H1 (cell line): Measurements from ENCODE around the gene NRIP2. TPM values are rescaled to one million over a fixed set of nuclear protein-coding genes. Genes with fewer than 3 reads are reported as not detected.

Experiments
- CTCF ChIA-PET: fragments of 300-600 bp; sonication (Branson Sonifier 250); formaldehyde crosslinking; loops from one replicate; lab custom pipeline; 2021; ENCODE audit not compliant: partially characterized antibody; lab: Charles Lee
- POLR2A ChIA-PET: fragments of 300-600 bp; sonication (Branson Sonifier 250); formaldehyde crosslinking; loops from one replicate; lab custom pipeline; 2021; ENCODE audit warnings: inconsistent platforms; ENCODE audit not compliant: partially characterized antibody; lab: Charles Lee
- DNase-seq, 2 experiments: peaks; one replicate each; pipeline versions ENCODE4 v3.0.0 to v3.0.0-alpha.2; 2010 to 2022; ENCODE audit warnings: low spot score in 2 of 2, low read depth in 1 of 2, mixed read lengths in 1 of 2
- FAIRE-seq: peaks from 2 replicates; lab custom pipeline; 2011; peaks lifted over from hg19 to GRCh38; lab: Jason Lieb, UNC
- H2AFZ ChIP-seq: 2 replicates; pipeline ENCODE4 v1.8.1; 2012; ENCODE audit warnings: low read length, inconsistent platforms
- H2AK5ac ChIP-seq: 2 replicates; pipeline ENCODE4 v1.6.1; 2013; ENCODE audit warnings: low read depth, low read length
- H2BK120ac ChIP-seq: replicated peaks from 2 replicates; pipeline ENCODE3; 2013; ENCODE audit warnings: low read depth, low read length, inconsistent platforms
- H2BK12ac ChIP-seq: 2 replicates; pipeline ENCODE4 v1.6.1; 2013; ENCODE audit warnings: low read depth, low read length
- H2BK15ac ChIP-seq: 2 replicates; pipeline ENCODE4 v1.6.1; 2013; ENCODE audit warnings: low read length
- H2BK20ac ChIP-seq: 2 replicates; pipeline ENCODE4 v1.6.1; 2013; ENCODE audit warnings: low read length
- H2BK5ac ChIP-seq: 2 replicates; pipeline ENCODE4 v1.6.1; 2013; ENCODE audit warnings: low read depth, low read length
- H3K14ac ChIP-seq: 2 replicates; pipeline ENCODE4 v1.6.1; 2013; ENCODE audit warnings: inconsistent platforms; ENCODE audit not compliant: insufficient read length
- H3K18ac ChIP-seq: 2 replicates; pipeline ENCODE4 v1.6.1; 2013; ENCODE audit warnings: low read length; ENCODE audit errors: extremely low read depth
- H3K23ac ChIP-seq: 2 replicates; pipeline ENCODE4 v1.6.1; 2013; ENCODE audit warnings: inconsistent platforms; ENCODE audit not compliant: insufficient read length
- H3K23me2 ChIP-seq: 2 replicates; pipeline ENCODE4 v1.6.1; 2013; ENCODE audit warnings: low read depth, low read length
- H3K27ac ChIP-seq: 2 replicates; pipeline ENCODE4 v1.6.1; 2011; ENCODE audit warnings: low read depth, low read length, inconsistent platforms
- H3K27me3 ChIP-seq, 4 experiments: replicated peaks in 1 of 4; 1 replicate in 1 of 4; 2 replicates in 3 of 4; pipeline versions ENCODE4 v1.6.1 to v1.8.1; 2011 to 2013; ENCODE audit warnings: low read length in 3 of 4, mild to moderate bottlenecking in 3 of 4, inconsistent platforms in 2 of 4, mixed read lengths in 2 of 4, moderate library complexity in 1 of 4; ENCODE audit not compliant: control insufficient read depth in 3 of 4, insufficient read depth in 3 of 4; ENCODE audit errors: extremely low read depth in 1 of 4
- H3K36me3 ChIP-seq, 4 experiments: 2 replicates each; pipeline versions ENCODE4 v1.6.1 to v1.8.1; 2011 to 2013; ENCODE audit warnings: mild to moderate bottlenecking in 4 of 4, low read length in 3 of 4, moderate library complexity in 2 of 4, control low read depth in 1 of 4, inconsistent platforms in 1 of 4; ENCODE audit not compliant: insufficient read depth in 4 of 4, control insufficient read depth in 2 of 4
- H3K4ac ChIP-seq: replicated peaks from 2 replicates; pipeline ENCODE3; 2013; ENCODE audit warnings: low read length, low read depth, mixed read lengths, inconsistent platforms; ENCODE audit not compliant: insufficient read length
- H3K4me1 ChIP-seq, 4 experiments: replicated peaks in 1 of 4; 1 replicate in 1 of 4; 2 replicates in 3 of 4; pipeline versions ENCODE4 v1.6.1 to v1.8.1; 2011 to 2013; ENCODE audit warnings: low read length in 3 of 4, inconsistent platforms in 2 of 4, mixed read lengths in 1 of 4; ENCODE audit not compliant: insufficient read depth in 4 of 4, control insufficient read depth in 3 of 4
- H3K4me2 ChIP-seq, 2 experiments: 2 replicates each; pipeline versions ENCODE4 v1.6.1 to v1.8.1; 2011 to 2013; ENCODE audit warnings: low read depth in 2 of 2, low read length in 2 of 2, control low read depth in 1 of 2, inconsistent platforms in 1 of 2, mild to moderate bottlenecking in 1 of 2; ENCODE audit not compliant: insufficient read depth in 1 of 2
- H3K4me3 ChIP-seq, 4 experiments: fragments of 200-600, 300-600 bp in 1 of 4; sonication (generic), shearing (Covaris generic), sonication (Bioruptor Twin) in 1 of 4; 2 replicates each; pipeline versions ENCODE4 v1.5.1 to v1.8.1; 2011 to 2016; ENCODE audit warnings: low read length in 4 of 4, low read depth in 3 of 4, control low read depth in 2 of 4, inconsistent platforms in 2 of 4, mild to moderate bottlenecking in 2 of 4, mixed read lengths in 1 of 4, moderate library complexity in 1 of 4; ENCODE audit not compliant: insufficient read depth in 2 of 4; ENCODE audit errors: extremely low read depth in 1 of 4
- H3K56ac ChIP-seq: replicated peaks from 2 replicates; pipeline ENCODE3; 2013; ENCODE audit warnings: low read depth, mild to moderate bottlenecking, mixed read lengths, low read length, inconsistent platforms; ENCODE audit not compliant: insufficient read length
- H3K79me1 ChIP-seq: 2 replicates; pipeline ENCODE4 v1.6.1; 2013; ENCODE audit warnings: low read depth, low read length, control low read depth
- H3K79me2 ChIP-seq, 2 experiments: 2 replicates each; pipeline versions ENCODE4 v1.6.1 to v1.8.1; 2012 to 2013; ENCODE audit warnings: low read length in 2 of 2, mild to moderate bottlenecking in 2 of 2, inconsistent platforms in 1 of 2; ENCODE audit not compliant: insufficient read depth in 2 of 2, control insufficient read depth in 1 of 2
- H3K9ac ChIP-seq, 4 experiments: replicated peaks in 1 of 4; 1 replicate in 1 of 4; 2 replicates in 3 of 4; pipeline versions ENCODE4 v1.6.1 to v1.8.1; 2011 to 2013; ENCODE audit warnings: low read depth in 3 of 4, low read length in 3 of 4, control low read depth in 2 of 4, mild to moderate bottlenecking in 2 of 4, moderate library complexity in 2 of 4, inconsistent platforms in 1 of 4; ENCODE audit errors: extremely low read depth in 1 of 4
- H3K9me3 ChIP-seq, 2 experiments: 2 replicates each; pipeline versions ENCODE4 v1.6.1 to v1.8.1; 2012 to 2013; ENCODE audit warnings: mild to moderate bottlenecking in 2 of 2, moderate library complexity in 2 of 2, control low read depth in 1 of 2, inconsistent platforms in 1 of 2, low read depth in 1 of 2, low read length in 1 of 2, mixed read lengths in 1 of 2; ENCODE audit not compliant: insufficient read depth in 2 of 2
- H4K20me1 ChIP-seq, 2 experiments: replicated peaks in 1 of 2; 2 replicates each; pipeline versions ENCODE3 to v1.8.1; 2011 to 2013; ENCODE audit warnings: inconsistent platforms in 2 of 2, low read length in 2 of 2, mild to moderate bottlenecking in 1 of 2; ENCODE audit not compliant: insufficient read depth in 2 of 2, control insufficient read depth in 1 of 2
- H4K5ac ChIP-seq: 2 replicates; pipeline ENCODE4 v1.6.1; 2013; ENCODE audit warnings: low read length, low read depth, mixed read lengths, inconsistent platforms; ENCODE audit not compliant: insufficient read length
- H4K8ac ChIP-seq: 2 replicates; pipeline ENCODE4 v1.8.0; 2013; ENCODE audit warnings: mild to moderate bottlenecking, moderate library complexity, low read length, inconsistent platforms; ENCODE audit not compliant: insufficient read depth; ENCODE audit errors: extremely low read depth
- H4K91ac ChIP-seq: replicated peaks from 2 replicates; pipeline ENCODE3; 2013; ENCODE audit warnings: low read length, mixed read lengths, inconsistent platforms; ENCODE audit not compliant: insufficient read length
- CEBPB ChIP-seq: IDR thresholded peaks from 2 replicates; pipeline ENCODE4 v1.6.1; 2012; ENCODE audit warnings: low read depth, low read length
- CREB1 ChIP-seq: IDR thresholded peaks from 2 replicates; pipeline ENCODE4 v1.6.1; 2012; ENCODE audit warnings: inconsistent platforms
- CTBP2 ChIP-seq: IDR thresholded peaks from 2 replicates; pipeline ENCODE4 v1.7.0; 2011; ENCODE audit warnings: borderline replicate concordance, mild to moderate bottlenecking, moderate library complexity, mixed read lengths, low read length; ENCODE audit not compliant: insufficient read depth, insufficient read length
- E2F6 ChIP-seq: IDR thresholded peaks from 2 replicates; pipeline ENCODE4 v1.6.1; 2012; ENCODE audit warnings: inconsistent platforms
- EGR1 ChIP-seq: IDR thresholded peaks from 2 replicates; pipeline ENCODE4 v1.6.1; 2011; ENCODE audit warnings: low read depth, low read length, borderline replicate concordance
- GTF2F1 ChIP-seq: IDR thresholded peaks from 2 replicates; pipeline ENCODE4 v1.6.1; 2012; ENCODE audit warnings: low read depth, low read length, improper control_type of control experiment, borderline replicate concordance
- KDM1A ChIP-seq: fragments of 200-600, 300-600 bp; sonication (generic); IDR thresholded peaks from 2 replicates; pipeline ENCODE4 v1.7.1; 2016; ENCODE audit warnings: mild to moderate bottlenecking, low read length, borderline replicate concordance
- SIN3A ChIP-seq, 2 experiments: IDR thresholded peaks in 1 of 2; conservative IDR thresholded peaks in 1 of 2; 2 replicates each; pipeline ENCODE4 v1.6.1; 2011 to 2012; ENCODE audit warnings: low read length in 2 of 2, improper control_type of control experiment in 1 of 2, low read depth in 1 of 2, mild to moderate bottlenecking in 1 of 2
- SIRT6 ChIP-seq: IDR thresholded peaks from one replicate; pipeline ENCODE4 v1.7.1; 2012; ENCODE audit warnings: low read length, inconsistent platforms
- TEAD4 ChIP-seq: IDR thresholded peaks from 2 replicates; pipeline ENCODE4 v1.6.1; 2012; ENCODE audit warnings: low read depth, low read length, inconsistent platforms, mixed read lengths
- WGBS, 2 experiments: shearing (Covaris generic) in 1 of 2; methylation state at CpG; one replicate each; pipeline versions ENCODE4 v1.1.6 to v1.1.7; 2013 to 2015; ENCODE audit warnings: low lambda C conversion rate in 2 of 2, mixed read lengths in 2 of 2, inconsistent platforms in 1 of 2, low coverage in 1 of 2, missing lambda C conversion rate in 1 of 2; ENCODE audit not compliant: insufficient replicate concordance in 2 of 2, insufficient coverage in 1 of 2, insufficient read length in 1 of 2; ENCODE audit errors: extremely low coverage in 1 of 2, missing lambda C conversion rate in 1 of 2; 5-methylcytosine and 5-hydroxymethylcytosine counted together
- polyA plus RNA-seq, 7 experiments: library from polyadenylated mRNA; depleted of rRNA in 3 of 7; stranded (reverse) in 5 of 7; unstranded in 2 of 7; fragments of >200 nt in 5 of 7; fragments of 200-250 nt in 2 of 7; gene quantifications; 1 replicate in 5 of 7; 2 replicates in 1 of 7; 4 replicates in 1 of 7; pipeline versions ENCODE4 v1.2.1 to v1.2.3, GENCODE V29; 2011 to 2013; ENCODE audit warnings: missing spikeins in 2 of 7, mixed read lengths in 2 of 7
- total RNA-seq: library from RNA; stranded (reverse); fragmentation: NEBNext Ultra II Directional; extraction: Animal tissue kit (Norgen Biotek cat#: 25700); gene quantifications from 2 replicates; pipeline ENCODE4 v1.2.1, GENCODE V29; 2021

The NRIP2 gene
- total and polyA plus RNA-seq, 2 of the 8 experiments (the other 6 are each of a cell fraction or from before 2014, with no cell fraction given) = 0.06 TPM; not detected in 1

- Histone ChIP-seq H3K23me2 (no peaks in the 10 kb centered on the region), H2BK120ac (no peak overlapping the region), H2AFZ (no peak overlapping the region), H2BK12ac (no peak overlapping the region), H3K79me2 (no peaks in the 10 kb centered on the region), H4K91ac (peak overlapping the region; percentile 8), H3K18ac (no peak overlapping the region), H3K56ac (no peak overlapping the region), H2BK15ac (no peak overlapping the region), H2AK5ac (no peak overlapping the region), H3K4ac (no peak overlapping the region), H4K8ac (no peak overlapping the region), H2BK20ac (no peak overlapping the region), H3K36me3 (no peaks in the 10 kb centered on the region), H3K23ac (no peak overlapping the region), H3K9me3 (no peaks in the 10 kb centered on the region), H3K4me3 (no peak overlapping the region), H2BK5ac (peak overlapping the region; percentile 22; the same call in 1 of the 2 replicates), H3K27ac (no peak overlapping the region), H3K9ac (no peak overlapping the region), H3K27me3 (no peaks in the 10 kb centered on the region), H4K5ac (no peak overlapping the region), H3K4me2 (peak overlapping the region in 1 of 2 experiments; percentile 33; a peak in 2 of 4 replicates), H3K79me1 (no peaks in the 10 kb centered on the region), H3K14ac (no peak overlapping the region), H3K4me1 (peaks cover 2 to 6% (median 5%) of the 10 kb centered on the region in 4 experiments; a peak in 6 of 7 replicates), H4K20me1 (no peaks in the 10 kb centered on the region)
- CTCF ChIA-PET = interaction anchor here (0.8 to 1.3 kb wide), 7 partner anchors 15 to 75 kb away, joined by 3 to 4 read pairs (median 3); no protein-coding TSS in a partner anchor
- 47% methylated on average over 4 of the region's 4 CpGs; no CpG with 5 or more reads in 1 of the 2 experiments for WGBS, 2 experiments
- DNase-seq (no peak), FAIRE-seq (peak; percentile 85)
- TF ChIP-seq TEAD4 = peak; percentile 26; the same call in 1 of the 2 replicates
- TF ChIP-seq CEBPB = peak; percentile 94
- TF ChIP-seq SIRT6 = no peak
- no peak for TF ChIP-seq EGR1
- TF ChIP-seq SIN3A (conservative IDR thresholded peaks at IDR 0.05 in 1 of 2, IDR thresholded peaks at IDR 0.05 in 1 of 2; ENCODE audit: low read depth in 1 of 2, low read length in 2 of 2) = no peak
- no peak for TF ChIP-seq CTBP2
- no peak for TF ChIP-seq KDM1A
- no peak for TF ChIP-seq E2F6
- no peak for TF ChIP-seq GTF2F1
- no peak for TF ChIP-seq CREB1
- POLR2A ChIA-PET = interaction anchor here (0.8 kb wide), 1 partner anchor 14 kb away, joined by 4 read pairs; no protein-coding TSS in a partner anchor
These were observed 55.6 kb downstream of the NRIP2 start for GRCh38 chr12:2779281-2779680.
